ENCODE data around the gene METTL27. TPM values are rescaled to one million over a fixed set of nuclear protein-coding genes. Genes with fewer than 3 reads are reported as not detected.

METTL27 gene
- total RNA-seq, 4 donors from 2014 or later: 3.8 to 16.3 (median 9.6) TPM

DNA sequence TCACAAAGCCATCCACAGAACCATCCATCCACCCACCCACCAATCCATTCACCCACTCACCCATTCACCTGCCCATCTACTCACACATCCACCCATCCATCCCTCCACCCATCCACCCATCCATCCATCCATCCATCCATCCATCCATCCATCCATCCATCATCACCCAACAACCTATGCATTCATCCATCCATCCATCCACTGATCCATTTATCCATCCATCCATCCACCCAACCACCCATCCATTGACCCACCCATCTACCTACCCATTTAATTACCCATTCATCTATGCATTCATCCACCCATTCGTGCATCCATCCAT, 24.1 kb upstream of the METTL27 start:
- no peak overlapping the region for H3K4me3 ChIP-seq (replicated peaks in 1 of 3)
- WGBS, 2 donors: 90 to 98% methylated on average over 1 of the region's 1 CpG
- TF ChIP-seq, protein P1, sequence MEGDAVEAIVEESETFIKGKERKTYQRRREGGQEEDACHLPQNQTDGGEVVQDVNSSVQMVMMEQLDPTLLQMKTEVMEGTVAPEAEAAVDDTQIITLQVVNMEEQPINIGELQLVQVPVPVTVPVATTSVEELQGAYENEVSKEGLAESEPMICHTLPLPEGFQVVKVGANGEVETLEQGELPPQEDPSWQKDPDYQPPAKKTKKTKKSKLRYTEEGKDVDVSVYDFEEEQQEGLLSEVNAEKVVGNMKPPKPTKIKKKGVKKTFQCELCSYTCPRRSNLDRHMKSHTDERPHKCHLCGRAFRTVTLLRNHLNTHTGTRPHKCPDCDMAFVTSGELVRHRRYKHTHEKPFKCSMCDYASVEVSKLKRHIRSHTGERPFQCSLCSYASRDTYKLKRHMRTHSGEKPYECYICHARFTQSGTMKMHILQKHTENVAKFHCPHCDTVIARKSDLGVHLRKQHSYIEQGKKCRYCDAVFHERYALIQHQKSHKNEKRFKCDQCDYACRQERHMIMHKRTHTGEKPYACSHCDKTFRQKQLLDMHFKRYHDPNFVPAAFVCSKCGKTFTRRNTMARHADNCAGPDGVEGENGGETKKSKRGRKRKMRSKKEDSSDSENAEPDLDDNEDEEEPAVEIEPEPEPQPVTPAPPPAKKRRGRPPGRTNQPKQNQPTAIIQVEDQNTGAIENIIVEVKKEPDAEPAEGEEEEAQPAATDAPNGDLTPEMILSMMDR (IDR thresholded peaks at IDR 0.05): peak in 1 of 6 experiments; percentile 1
- no peak for TF ChIP-seq POLR2A (IDR thresholded peaks at IDR 0.05)
- no peaks in the 10 kb centered on the region for H3K36me3 ChIP-seq
- DNase-seq: no peak
- no peaks in the 10 kb centered on the region for H3K27me3 ChIP-seq
- H3K27ac ChIP-seq: no peak overlapping the region
- H3K4me1 ChIP-seq: peaks cover 8 to 21% of the 10 kb centered on the region in 2 donors
- H3K9me3 ChIP-seq: no peaks in the 10 kb centered on the region
- intact Hi-C loops (cut with DNase I): loop anchor here (5.0 to 10.0 kb wide), 3 partner anchors 161 to 538 kb away; partner anchors contain the start of gene ELN

- peaks cover 8 to 20% of the 10 kb centered on the region in 2 donors for H3K4me1 ChIP-seq
- H3K4me3 ChIP-seq (replicated peaks in 1 of 3): no peak overlapping the region
- TF ChIP-seq POLR2A (IDR thresholded peaks at IDR 0.05): no peak
- TF ChIP-seq, protein P1 (IDR thresholded peaks at IDR 0.05): peak in 4 of 6 experiments; percentile 32 to 61 (median 59)
- intact Hi-C loops (cut with DNase I): loop anchor here (5.0 to 10.0 kb wide), 3 partner anchors 161 to 539 kb away; partner anchors contain the start of gene ELN
- WGBS, 2 donors: 75 to 80% methylated on average over 4 to 6 of the region's 6 CpGs
- H3K27ac ChIP-seq: no peak overlapping the region
- H3K27me3 ChIP-seq: no peaks in the 10 kb centered on the region
- H3K36me3 ChIP-seq: no peaks in the 10 kb centered on the region
- peak; percentile 46 to 55 for DNase-seq
- no peaks in the 10 kb centered on the region for H3K9me3 ChIP-seq
Measured at GRCh38 chr7:73865738-73866445, 23.6 kb upstream of the METTL27 start.

DNA sequence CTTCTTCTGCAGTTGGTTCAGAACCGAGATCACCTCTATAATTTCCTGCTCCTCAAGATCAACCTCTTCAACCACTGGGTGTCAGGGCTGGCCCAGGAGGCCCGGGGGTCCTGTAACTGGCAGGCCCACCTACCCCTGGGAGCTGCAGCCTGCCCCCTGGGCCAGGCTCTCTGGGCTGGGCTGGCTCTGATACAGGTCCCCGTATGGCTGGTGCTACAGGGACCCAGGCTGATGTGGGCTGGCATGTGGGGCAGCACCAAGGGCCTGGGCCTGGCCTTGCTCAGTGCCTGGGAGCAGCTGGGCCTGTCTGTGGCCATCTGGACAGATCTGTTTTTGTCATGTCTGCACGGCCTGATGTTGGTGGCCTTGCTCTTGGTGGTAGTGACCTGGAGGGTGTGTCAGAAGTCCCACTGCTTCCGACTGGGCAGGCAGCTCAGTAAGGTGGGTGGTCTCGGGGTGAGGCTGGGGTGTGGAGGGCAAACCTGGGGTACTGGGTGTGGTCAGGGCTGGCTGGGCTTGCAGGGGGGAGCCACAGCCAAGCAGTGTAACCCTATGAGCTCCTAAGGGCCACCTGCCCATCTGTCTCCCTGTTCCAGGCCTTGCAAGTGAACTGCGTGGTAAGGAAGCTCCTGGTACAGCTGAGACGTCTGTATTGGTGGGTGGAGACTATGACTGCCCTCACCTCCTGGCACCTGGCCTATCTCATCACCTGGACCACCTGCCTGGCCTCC, 22.8 kb upstream of the METTL27 start:
- no peak for DNase-seq
- H3K36me3 ChIP-seq: no peaks in the 10 kb centered on the region
- no peak overlapping the region for H3K27ac ChIP-seq
- 83 to 89% methylated on average over 5 to 7 of the region's 8 CpGs for WGBS, 2 donors
- peaks cover 6 to 13% of the 10 kb centered on the region in 2 donors for H3K4me1 ChIP-seq
- TF ChIP-seq, protein P1 (IDR thresholded peaks at IDR 0.05): no peak
- H3K4me3 ChIP-seq (replicated peaks in 1 of 3): no peak overlapping the region
- H3K27me3 ChIP-seq: no peaks in the 10 kb centered on the region
- intact Hi-C loops (cut with DNase I): loop anchor here (5.0 to 10.0 kb wide), 3 partner anchors 162 to 540 kb away; partner anchors contain the start of gene ELN
- H3K9me3 ChIP-seq: no peaks in the 10 kb centered on the region

DNA sequence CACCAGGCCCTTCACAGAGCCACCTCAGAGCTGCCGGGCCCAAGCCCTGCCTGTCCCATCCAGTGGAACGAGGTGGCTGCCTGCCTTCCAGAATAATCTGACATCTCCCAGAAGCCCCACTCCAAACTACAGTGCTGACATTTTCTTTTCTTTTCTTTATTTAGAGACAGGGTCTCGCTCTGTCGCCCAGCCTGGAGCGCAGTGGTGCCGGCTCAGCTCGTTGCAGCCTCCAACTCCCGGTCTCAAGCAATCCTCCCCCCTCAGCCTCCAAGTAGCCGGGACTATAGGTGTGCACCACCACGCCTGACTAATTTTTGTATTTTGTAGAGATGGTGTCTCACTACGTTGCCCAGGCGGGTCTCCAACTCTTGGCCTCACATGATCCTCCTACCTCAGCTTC, 19.0 kb upstream of the METTL27 start:
- Histone ChIP-seq H3K4me1 (no peaks in the 10 kb centered on the region), H3K27ac (no peak overlapping the region), H3K9me3 (no peaks in the 10 kb centered on the region), H3K36me3 (no peaks in the 10 kb centered on the region), H3K4me3 (replicated peaks in 1 of 3) (no peak overlapping the region), H3K27me3 (no peaks in the 10 kb centered on the region)
- DNase-seq: no peak
- WGBS, 2 donors: 86 to 90% methylated on average over 12 of the region's 12 CpGs
- TF ChIP-seq POLR2A (IDR thresholded peaks at IDR 0.05): no peak
- TF ChIP-seq, protein P1 (IDR thresholded peaks at IDR 0.05): no peak
- intact Hi-C loops (cut with DNase I): loop anchor here (10.0 kb wide), 2 partner anchors 343 to 543 kb away; no protein-coding TSS in a partner anchor

- Histone ChIP-seq H3K36me3 (no peaks in the 10 kb centered on the region), H3K27ac (no peak within 1 kb of the TSS), H3K4me3 (replicated peaks in 1 of 3) (no peak within 1 kb of the TSS), H3K4me1 (no peaks in the 10 kb centered on the region), H3K9me3 (no peaks in the 10 kb centered on the region), H3K27me3 (no peaks in the 10 kb centered on the region)
- no peak for TF ChIP-seq POLR2A (IDR thresholded peaks at IDR 0.05)
- TF ChIP-seq, protein P1 (IDR thresholded peaks at IDR 0.05): no peak
- no peak for DNase-seq
- 86 to 87% methylated on average over 11 of the region's 11 CpGs for WGBS, 2 donors
- intact Hi-C loops (cut with DNase I): loop anchor here (10.0 kb wide), 2 partner anchors 344 to 544 kb away; no protein-coding TSS in a partner anchor
Measured at GRCh38 chr7:73860859-73861258, 18.5 kb upstream of the METTL27 start, which contains the start of gene TMEM270. Gene TMEM270 (plus strand): TSS chr7:73861159. CDS start chr7:73861195, 36 bp downstream.

Data from thyroid gland (tissue), 4 donors.